Tibial artery (tissue), 4 donors: ENCODE results near the gene SENP1.

Experiments
- DNase-seq, 2 donors: peaks; one replicate each; pipeline ENCODE4 v3.0.0-alpha.2; 2019
- H3K27ac ChIP-seq, 2 donors: fragments of 200-600 bp; sonication (generic) in 1 of 2; 1 replicate in 1 of 2; 2 replicates in 1 of 2; pipeline ENCODE4 v1.5.1; 2018 to 2019; ENCODE audit warnings: mild to moderate bottlenecking in 1 of 2
- H3K27me3 ChIP-seq, 2 donors: fragments of 200-600 bp; sonication (generic) in 1 of 2; one replicate each; pipeline versions ENCODE4 v1.5.1 to v1.6.0; 2016 to 2019
- H3K36me3 ChIP-seq, 3 donors: fragments of 200-600 bp; sonication (generic) in 2 of 3; one replicate each; pipeline ENCODE4 v1.5.1; 2016 to 2019; ENCODE audit warnings: mild to moderate bottlenecking in 2 of 3
- H3K4me1 ChIP-seq, 4 donors: fragments of 200-600 bp; sonication (generic) in 2 of 4; 1 replicate in 3 of 4; 2 replicates in 1 of 4; pipeline ENCODE4 v1.5.1; 2016 to 2019
- H3K4me3 ChIP-seq, 2 donors: fragments of 200-600 bp; sonication (generic) in 1 of 2; 1 replicate in 1 of 2; 2 replicates in 1 of 2; pipeline ENCODE4 v1.5.1; 2018 to 2019; ENCODE audit warnings: mild to moderate bottlenecking in 2 of 2
- H3K9me3 ChIP-seq, 3 donors: fragments of 200-600 bp; sonication (generic) in 1 of 3; one replicate each; pipeline ENCODE4 v1.5.1; 2016 to 2019
- CTCF ChIP-seq, 2 experiments: fragments of 200-600 bp in 1 of 2; fragments of 450-650 bp in 1 of 2; IDR thresholded peaks; one replicate each; pipeline ENCODE4 v1.5.1; 2017 to 2019; ENCODE audit warnings: antibody characterized with exemption in 2 of 2, mild to moderate bottlenecking in 1 of 2, moderate library complexity in 1 of 2
- intact Hi-C: fragments of 100-400 bp; cut with DNase I; formaldehyde crosslinking; loops from one replicate; pipeline ENCODE4 v1.15.0; 2023; ENCODE audit warnings: low total_unique reads

SENP1 gene

DNA sequence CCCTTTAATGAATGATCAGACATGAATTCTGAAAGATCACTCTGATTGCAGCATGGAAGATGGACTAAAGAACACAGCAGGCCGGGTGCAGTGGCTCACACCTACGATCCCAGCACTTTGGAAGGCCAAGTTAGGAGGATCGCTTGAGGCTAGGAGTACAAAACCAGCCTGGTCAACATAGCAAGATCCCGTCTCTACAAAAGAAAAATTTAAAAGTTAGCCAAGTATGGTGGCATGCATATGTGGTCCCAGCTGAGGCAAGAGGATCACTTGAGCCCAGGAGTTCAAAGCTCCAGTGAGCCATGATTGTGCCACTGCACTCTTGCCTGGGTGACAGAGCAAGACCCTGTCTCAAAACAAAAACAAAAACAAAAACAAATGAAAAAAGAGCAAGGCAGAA, 35.1 kb downstream of the SENP1 start:
- DNase-seq, result no peak
- Histone ChIP-seq H3K4me1 (no peaks in the 10 kb centered on the region), H3K27ac (no peak overlapping the region), H3K27me3 (no peaks in the 10 kb centered on the region), H3K4me3 (no peak overlapping the region), H3K9me3 (no peaks in the 10 kb centered on the region), H3K36me3 (peaks cover 74 to 83% (median 76%) of the 10 kb centered on the region in 3 donors)
- TF ChIP-seq CTCF (IDR thresholded peaks at IDR 0.05), result no peak
- intact Hi-C loops, result no loop called here

GRCh38 chr12:48070033-48070432, 35.8 kb downstream of the SENP1 start:
- no peaks in the 10 kb centered on the region for H3K27me3 ChIP-seq
- H3K4me3 ChIP-seq, result no peak overlapping the region
- H3K36me3 ChIP-seq, result peaks cover 81 to 90% (median 82%) of the 10 kb centered on the region in 3 donors
- intact Hi-C loops, result no loop called here
- no peaks in the 10 kb centered on the region for H3K4me1 ChIP-seq
- DNase-seq, result no peak
- no peak overlapping the region for H3K27ac ChIP-seq
- H3K9me3 ChIP-seq, result no peaks in the 10 kb centered on the region
- no peak for TF ChIP-seq CTCF (IDR thresholded peaks at IDR 0.05)

DNA sequence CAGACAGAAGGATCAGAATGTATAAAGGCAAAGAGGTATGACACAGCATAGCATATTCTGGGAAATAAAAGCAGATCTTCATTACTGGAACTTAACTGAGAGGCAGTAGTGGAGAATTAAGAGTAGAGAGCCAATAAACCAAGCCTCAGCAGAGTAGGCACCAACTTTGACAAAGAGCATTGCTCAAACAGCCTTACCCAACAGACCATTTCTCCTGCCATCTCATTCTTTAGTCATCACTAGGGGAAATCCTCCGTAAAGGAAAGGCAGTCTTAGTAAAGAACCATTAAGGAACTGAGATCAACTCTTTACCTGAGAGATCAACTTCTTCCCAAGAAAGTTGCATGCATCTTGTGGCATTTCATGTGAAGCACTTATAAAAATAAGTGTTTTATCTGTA, 36.6 kb downstream of the SENP1 start:
- Histone ChIP-seq H3K27me3 (no peaks in the 10 kb centered on the region), H3K9me3 (no peaks in the 10 kb centered on the region), H3K4me1 (no peaks in the 10 kb centered on the region), H3K4me3 (no peak overlapping the region), H3K36me3 (peaks cover 81 to 92% (median 84%) of the 10 kb centered on the region in 3 donors), H3K27ac (no peak overlapping the region)
- TF ChIP-seq CTCF (IDR thresholded peaks at IDR 0.05), result no peak
- DNase-seq, result no peak
- intact Hi-C loops, result no loop called here

- Histone ChIP-seq H3K4me3 (no peak overlapping the region), H3K36me3 (peaks cover 81 to 92% (median 84%) of the 10 kb centered on the region in 3 donors), H3K27ac (no peak overlapping the region), H3K9me3 (no peaks in the 10 kb centered on the region), H3K27me3 (no peaks in the 10 kb centered on the region), H3K4me1 (no peaks in the 10 kb centered on the region)
- intact Hi-C loops, result no loop called here
- DNase-seq, result no peak
- no peak for TF ChIP-seq CTCF (IDR thresholded peaks at IDR 0.05)
Observed at GRCh38 chr12:48068457-48068856, 37.4 kb downstream of the SENP1 start.

DNA sequence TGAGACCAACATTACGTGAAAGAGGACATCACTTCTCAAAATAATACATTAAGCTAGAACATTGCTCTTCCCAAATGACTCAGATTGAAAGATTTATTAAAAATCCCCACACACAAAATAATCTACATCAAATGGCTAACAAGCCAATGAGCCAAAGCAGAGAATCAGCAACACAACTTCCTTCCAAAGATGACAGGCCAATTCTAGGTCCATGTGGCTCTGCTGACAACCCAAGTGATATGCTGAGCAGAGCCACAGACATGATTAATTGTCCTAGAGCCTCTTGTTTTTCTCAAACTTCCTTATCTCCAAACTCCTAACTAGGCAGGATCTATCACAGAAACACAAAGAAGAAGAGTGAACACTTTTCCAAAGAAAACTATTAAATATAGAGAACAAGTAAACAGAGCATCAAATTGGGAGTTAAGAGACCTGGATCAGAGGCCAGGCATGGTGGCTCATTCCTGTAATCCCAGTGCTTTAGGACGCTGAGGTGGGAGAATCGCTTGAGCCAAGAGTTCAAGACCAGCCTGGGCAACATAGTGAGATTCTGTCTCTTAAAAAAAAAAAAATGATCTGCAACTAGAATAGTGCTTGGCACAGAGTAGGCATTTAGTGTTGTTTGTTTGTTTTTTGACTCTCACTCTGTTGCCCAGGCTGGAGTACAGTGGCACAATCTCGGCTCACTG, 38.5 kb downstream of the SENP1 start:
- H3K27me3 ChIP-seq, result no peaks in the 10 kb centered on the region
- H3K4me3 ChIP-seq, result no peak overlapping the region
- H3K4me1 ChIP-seq, result no peaks in the 10 kb centered on the region
- DNase-seq, result no peak
- intact Hi-C loops, result no loop called here
- no peak overlapping the region for H3K27ac ChIP-seq
- H3K9me3 ChIP-seq, result no peaks in the 10 kb centered on the region
- TF ChIP-seq CTCF (IDR thresholded peaks at IDR 0.05), result no peak
- H3K36me3 ChIP-seq, result peaks cover 82 to 95% (median 84%) of the 10 kb centered on the region in 3 donors
